Tibial nerve (tissue), 4 donors: ENCODE results near the gene KIRREL3. TPM values are rescaled to one million over a fixed set of nuclear protein-coding genes. Genes with fewer than 3 reads are reported as not detected.

Experiments used
- DNase-seq, 2 donors: peaks; one replicate each; pipeline ENCODE4 v3.0.0-alpha.2; 2019; ENCODE audit warnings: low spot score in 2 of 2
- H3K27ac ChIP-seq, 4 donors: fragments of 200-600 bp; sonication (generic) in 3 of 4; one replicate each; pipeline ENCODE4 v1.5.1; 2017 to 2019; ENCODE audit warnings: mild to moderate bottlenecking in 1 of 4
- H3K27me3 ChIP-seq, 2 donors: fragments of 200-600 bp; sonication (generic) in 1 of 2; one replicate each; pipeline versions ENCODE4 v1.5.1 to v1.6.0; 2017 to 2019
- H3K36me3 ChIP-seq, 3 donors: fragments of 200-600 bp; sonication (generic); one replicate each; pipeline ENCODE4 v1.5.1; 2018 to 2019
- H3K4me1 ChIP-seq, 4 donors: fragments of 200-600 bp; sonication (generic) in 3 of 4; one replicate each; pipeline ENCODE4 v1.5.1; 2017 to 2019
- H3K4me3 ChIP-seq, 4 donors: fragments of 200-600 bp; sonication (generic) in 3 of 4; one replicate each; pipeline ENCODE4 v1.5.1; 2017 to 2019; ENCODE audit warnings: mild to moderate bottlenecking in 1 of 4, moderate library complexity in 1 of 4
- H3K9me3 ChIP-seq, 4 donors: fragments of 200-600 bp; sonication (generic) in 3 of 4; one replicate each; pipeline ENCODE4 v1.5.1; 2017 to 2019
- CTCF ChIP-seq, 5 experiments: fragments of 200-600 bp in 3 of 5; fragments of 450-650 bp in 2 of 5; sonication (generic) in 3 of 5; IDR thresholded peaks; one replicate each; pipeline ENCODE4 v1.5.1; 2016 to 2019; ENCODE audit warnings: antibody characterized with exemption in 5 of 5, mild to moderate bottlenecking in 3 of 5, moderate library complexity in 2 of 5
- EP300 ChIP-seq, 2 donors: sonication (generic); formaldehyde crosslinking; IDR thresholded peaks; one replicate each; pipeline ENCODE4 v1.6.1; 2017; ENCODE audit warnings: antibody characterized with exemption in 2 of 2, mild to moderate bottlenecking in 1 of 2
- POLR2A ChIP-seq, 2 donors: fragments of 450-650 bp; IDR thresholded peaks; one replicate each; pipeline ENCODE4 v1.6.1; 2017; ENCODE audit warnings: antibody characterized with exemption in 2 of 2, mild to moderate bottlenecking in 2 of 2, moderate library complexity in 2 of 2
- WGBS, 2 donors: methylation state at CpG; one replicate each; pipeline ENCODE4 v1.1.5; 2018; 5-methylcytosine and 5-hydroxymethylcytosine counted together
- total RNA-seq, 4 donors: library from RNA; depleted of rRNA; stranded (reverse); fragments of >200 nt; gene quantifications; one replicate each; pipeline ENCODE4 v1.1.0, GENCODE V29; 2016

KIRREL3 gene
- total RNA-seq, 4 donors from 2014 or later = not detected

- TF ChIP-seq EP300 (IDR thresholded peaks at IDR 0.05) = no peak
- no peak for TF ChIP-seq CTCF (IDR thresholded peaks at IDR 0.05)
- no peak for TF ChIP-seq POLR2A (IDR thresholded peaks at IDR 0.05)
- no peak overlapping the region for H3K4me3 ChIP-seq
- 70 to 79% methylated on average over 15 to 16 of the region's 16 CpGs for WGBS, 2 donors
- no peaks in the 10 kb centered on the region for H3K36me3 ChIP-seq
- no peaks in the 10 kb centered on the region for H3K9me3 ChIP-seq
- peaks cover 0 to 13% (median 0%) of the 10 kb centered on the region in 4 donors for H3K4me1 ChIP-seq
- DNase-seq = no peak
- no peak overlapping the region for H3K27ac ChIP-seq
- no peaks in the 10 kb centered on the region for H3K27me3 ChIP-seq
Measured at GRCh38 chr11:126588630-126589491, 411.7 kb downstream of the KIRREL3 start.

GRCh38 chr11:126587541-126587940, 413.0 kb downstream of the KIRREL3 start:
- WGBS, 2 donors = 81 to 86% methylated on average over 4 of the region's 4 CpGs
- TF ChIP-seq CTCF (IDR thresholded peaks at IDR 0.05) (no peak), EP300 (IDR thresholded peaks at IDR 0.05) (no peak), POLR2A (IDR thresholded peaks at IDR 0.05) (no peak)
- no peak for DNase-seq
- peaks cover 0 to 13% (median 0%) of the 10 kb centered on the region in 4 donors for H3K4me1 ChIP-seq
- no peak overlapping the region for H3K4me3 ChIP-seq
- no peaks in the 10 kb centered on the region for H3K9me3 ChIP-seq
- no peak overlapping the region for H3K27ac ChIP-seq
- H3K36me3 ChIP-seq = no peaks in the 10 kb centered on the region
- H3K27me3 ChIP-seq = no peaks in the 10 kb centered on the region

DNA sequence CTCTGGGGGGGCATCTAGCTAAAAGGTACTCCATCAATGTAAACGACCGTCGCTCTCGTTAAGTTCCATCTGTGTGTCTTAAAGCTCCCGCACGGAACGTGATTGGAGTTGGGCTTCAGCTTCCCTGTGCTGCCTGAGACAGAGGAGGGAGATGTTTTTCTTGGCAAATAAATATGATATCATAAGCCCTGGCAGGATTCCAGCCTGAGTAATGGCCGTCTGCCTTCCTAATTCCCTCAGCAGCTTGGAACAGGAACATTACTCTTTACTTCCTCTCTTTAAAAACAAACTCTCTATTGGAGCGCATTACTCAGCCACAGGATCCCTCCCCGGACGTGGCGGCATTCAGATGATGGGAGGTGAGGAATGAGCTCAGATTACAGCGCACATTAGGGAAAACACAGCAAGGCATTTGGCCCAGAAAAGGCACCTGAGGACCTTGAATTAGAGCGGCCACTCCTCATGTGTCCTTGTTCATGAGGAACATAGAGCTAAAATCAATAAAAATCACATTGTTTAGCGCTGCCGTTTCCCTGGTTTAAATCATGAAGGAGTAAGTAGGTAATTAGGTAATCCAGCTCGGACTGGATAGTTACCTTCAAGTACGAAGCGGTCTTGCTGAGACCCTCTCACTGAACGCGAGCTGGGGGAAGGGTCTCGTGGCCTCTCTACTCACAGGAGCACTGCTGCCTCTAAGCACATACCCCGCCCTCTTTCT, 414.6 kb downstream of the KIRREL3 start:
- H3K4me3 ChIP-seq = peak overlapping the region in 3 of 4 donors; percentile 6 to 21 (median 14)
- H3K9me3 ChIP-seq = no peaks in the 10 kb centered on the region
- peaks cover 0 to 13% (median 0%) of the 10 kb centered on the region in 4 donors for H3K4me1 ChIP-seq
- TF ChIP-seq EP300 (IDR thresholded peaks at IDR 0.05) (peak; percentile 20 to 49), POLR2A (IDR thresholded peaks at IDR 0.05) (no peak)
- no peaks in the 10 kb centered on the region for H3K36me3 ChIP-seq
- peak overlapping the region in 2 of 4 donors; percentile 33 to 67 for H3K27ac ChIP-seq
- WGBS, 2 donors = 8 to 14% methylated on average over 23 of the region's 23 CpGs
- peak; percentile 33 to 82 for DNase-seq
- H3K27me3 ChIP-seq = no peaks in the 10 kb centered on the region

DNA sequence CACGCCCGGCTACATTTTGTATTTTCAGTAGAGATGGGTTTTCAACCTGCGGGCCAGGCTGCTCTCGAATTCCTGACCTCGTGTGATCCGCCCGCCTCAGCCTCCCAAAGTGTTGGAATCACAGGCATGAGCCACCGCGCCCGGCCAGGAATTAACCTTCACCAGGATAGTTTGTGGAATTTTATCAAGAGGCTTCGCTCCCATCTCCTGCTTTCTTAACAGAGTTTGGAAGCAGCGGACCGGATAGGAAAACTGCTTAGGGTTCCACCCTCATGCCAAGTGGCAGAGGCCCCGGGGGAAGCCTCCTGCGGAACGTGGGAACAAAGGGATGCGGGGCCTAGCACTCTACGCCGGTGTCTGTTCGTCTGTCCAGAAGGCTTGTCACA, 415.2 kb downstream of the KIRREL3 start:
- WGBS, 2 donors = 39 to 43% methylated on average over 20 of the region's 20 CpGs
- Histone ChIP-seq H3K4me1 (peaks cover 0 to 13% (median 0%) of the 10 kb centered on the region in 4 donors), H3K4me3 (peak overlapping the region in 3 of 4 donors; percentile 6 to 21 (median 14))

More for the DNA sequence above, 415.2 kb downstream of the KIRREL3 start:
- DNase-seq = peak in 1 of 2 donors; percentile 16
- TF ChIP-seq CTCF (IDR thresholded peaks at IDR 0.05) (no peak), EP300 (IDR thresholded peaks at IDR 0.05) (no peak), POLR2A (IDR thresholded peaks at IDR 0.05) (no peak)
- no peaks in the 10 kb centered on the region for H3K27me3 ChIP-seq
- H3K27ac ChIP-seq = peak overlapping the region in 2 of 4 donors; percentile 3 to 9
- H3K36me3 ChIP-seq = no peaks in the 10 kb centered on the region
- H3K9me3 ChIP-seq = no peaks in the 10 kb centered on the region
